T-helper 2 cell treated with Interferon-gamma antibody and Interleukin-4, amounts not matched to agents 5 μg/mL and 100 μg/mL, for 36 hours (primary cell): ENCODE measurements around the gene TNFRSF13B.

Experiments
- DNase-seq: peaks from one replicate; pipeline ENCODE4 v3.0.0; 2021; ENCODE audit warnings: low spot score
- H3K27ac Mint-ChIP-seq: one replicate; pipeline ENCODE4 v1.8.0; 2021; ENCODE audit warnings: mild to moderate bottlenecking, mixed read lengths
- H3K27me3 Mint-ChIP-seq: one replicate; pipeline ENCODE4 v1.8.0; 2021; ENCODE audit warnings: low read depth, mixed read lengths
- H3K36me3 Mint-ChIP-seq: one replicate; pipeline ENCODE4 v1.8.0; 2021; ENCODE audit warnings: low read depth, mixed read lengths
- H3K4me1 Mint-ChIP-seq: one replicate; pipeline ENCODE4 v1.8.0; 2021; ENCODE audit warnings: low read depth, mixed read lengths
- H3K4me3 Mint-ChIP-seq: one replicate; pipeline ENCODE4 v1.8.0; 2022; ENCODE audit warnings: mild to moderate bottlenecking, moderate library complexity, mixed read lengths
- H3K9me3 Mint-ChIP-seq: one replicate; pipeline ENCODE4 v1.8.0; 2021; ENCODE audit warnings: mixed read lengths

The TNFRSF13B gene

GRCh38 chr17:16919663-16920627 lies 52.0 kb downstream of the TNFRSF13B start:
- no peak overlapping the region for H3K4me3 Mint-ChIP-seq
- H3K27me3 Mint-ChIP-seq: peaks cover 6% of the 10 kb centered on the region
- no peaks in the 10 kb centered on the region for H3K36me3 Mint-ChIP-seq
- H3K4me1 Mint-ChIP-seq: no peaks in the 10 kb centered on the region
- H3K9me3 Mint-ChIP-seq: no peaks in the 10 kb centered on the region
- H3K27ac Mint-ChIP-seq: no peak overlapping the region
- no peak for DNase-seq

GRCh38 chr17:16918443-16918842 lies 53.5 kb downstream of the TNFRSF13B start:
- Mint-ChIP-seq H3K27ac (no peak overlapping the region), H3K4me3 (no peak overlapping the region), H3K27me3 (peaks cover 17% of the 10 kb centered on the region), H3K36me3 (no peaks in the 10 kb centered on the region), H3K4me1 (no peaks in the 10 kb centered on the region), H3K9me3 (no peaks in the 10 kb centered on the region)
- DNase-seq: no peak

GRCh38 chr17:16917671-16918394 lies 54.1 kb downstream of the TNFRSF13B start:
- Mint-ChIP-seq H3K9me3 (no peaks in the 10 kb centered on the region), H3K36me3 (no peaks in the 10 kb centered on the region), H3K4me3 (no peak overlapping the region), H3K27ac (no peak overlapping the region), H3K27me3 (peaks cover 22% of the 10 kb centered on the region), H3K4me1 (no peaks in the 10 kb centered on the region)
- no peak for DNase-seq

- Mint-ChIP-seq H3K27ac (no peak overlapping the region), H3K4me3 (no peak overlapping the region), H3K9me3 (no peaks in the 10 kb centered on the region), H3K4me1 (no peaks in the 10 kb centered on the region), H3K36me3 (no peaks in the 10 kb centered on the region), H3K27me3 (peaks cover 31% of the 10 kb centered on the region)
- no peak for DNase-seq
Observed at GRCh38 chr17:16916557-16916920, 55.4 kb downstream of the TNFRSF13B start.

- Mint-ChIP-seq H3K27me3 (peaks cover 33% of the 10 kb centered on the region), H3K4me3 (no peak overlapping the region), H3K9me3 (no peaks in the 10 kb centered on the region), H3K4me1 (no peaks in the 10 kb centered on the region), H3K36me3 (no peaks in the 10 kb centered on the region), H3K27ac (no peak overlapping the region)
- no peak for DNase-seq
Observed at GRCh38 chr17:16915752-16916556, 56.0 kb downstream of the TNFRSF13B start.

GRCh38 chr17:16913463-16913862 lies 58.5 kb downstream of the TNFRSF13B start:
- Mint-ChIP-seq H3K36me3 (no peaks in the 10 kb centered on the region), H3K27me3 (peaks cover 50% of the 10 kb centered on the region), H3K4me3 (no peak overlapping the region)

GRCh38 chr17:16912021-16912962 lies 59.6 kb downstream of the TNFRSF13B start:
- H3K27me3 Mint-ChIP-seq: peaks cover 54% of the 10 kb centered on the region
- DNase-seq: no peak
- H3K36me3 Mint-ChIP-seq: no peaks in the 10 kb centered on the region
- H3K9me3 Mint-ChIP-seq: no peaks in the 10 kb centered on the region
- H3K4me3 Mint-ChIP-seq: no peak overlapping the region
- H3K27ac Mint-ChIP-seq: no peak overlapping the region
- H3K4me1 Mint-ChIP-seq: no peaks in the 10 kb centered on the region

More at GRCh38 chr17:16913463-16913862, 58.5 kb downstream of the TNFRSF13B start:
- no peak for DNase-seq
- Mint-ChIP-seq H3K4me1 (no peaks in the 10 kb centered on the region), H3K27ac (no peak overlapping the region), H3K9me3 (no peaks in the 10 kb centered on the region)

GRCh38 chr17:16911141-16911937 lies 60.6 kb downstream of the TNFRSF13B start:
- H3K27me3 Mint-ChIP-seq: peaks cover 60% of the 10 kb centered on the region

GRCh38 chr17:16910341-16910740 lies 61.6 kb downstream of the TNFRSF13B start:
- Mint-ChIP-seq H3K27ac (no peak overlapping the region), H3K9me3 (no peaks in the 10 kb centered on the region), H3K4me3 (no peak overlapping the region), H3K27me3 (peaks cover 63% of the 10 kb centered on the region), H3K4me1 (peaks cover 11% of the 10 kb centered on the region), H3K36me3 (no peaks in the 10 kb centered on the region)
- DNase-seq: no peak

More at GRCh38 chr17:16911141-16911937, 60.6 kb downstream of the TNFRSF13B start:
- H3K4me1 Mint-ChIP-seq: peaks cover 9% of the 10 kb centered on the region
- H3K4me3 Mint-ChIP-seq: no peak overlapping the region
- H3K9me3 Mint-ChIP-seq: no peaks in the 10 kb centered on the region
- no peak overlapping the region for H3K27ac Mint-ChIP-seq
- H3K36me3 Mint-ChIP-seq: no peaks in the 10 kb centered on the region
- no peak for DNase-seq

- peaks cover 67% of the 10 kb centered on the region for H3K27me3 Mint-ChIP-seq
- H3K36me3 Mint-ChIP-seq: no peaks in the 10 kb centered on the region
- H3K4me1 Mint-ChIP-seq: peaks cover 11% of the 10 kb centered on the region
- no peaks in the 10 kb centered on the region for H3K9me3 Mint-ChIP-seq
- no peak overlapping the region for H3K27ac Mint-ChIP-seq
- no peak overlapping the region for H3K4me3 Mint-ChIP-seq
- no peak for DNase-seq
Observed at GRCh38 chr17:16909472-16910246, 62.3 kb downstream of the TNFRSF13B start.

- DNase-seq: no peak
- Mint-ChIP-seq H3K9me3 (no peaks in the 10 kb centered on the region), H3K27ac (no peak overlapping the region), H3K4me1 (peaks cover 13% of the 10 kb centered on the region), H3K4me3 (no peak overlapping the region), H3K27me3 (peaks cover 67% of the 10 kb centered on the region), H3K36me3 (no peaks in the 10 kb centered on the region)
Observed at GRCh38 chr17:16908273-16908672, 63.6 kb downstream of the TNFRSF13B start.

- H3K9me3 Mint-ChIP-seq: no peaks in the 10 kb centered on the region
- H3K4me3 Mint-ChIP-seq: peak overlapping the region; percentile 33
- no peak for DNase-seq
- H3K27ac Mint-ChIP-seq: no peak overlapping the region
- peaks cover 69% of the 10 kb centered on the region for H3K27me3 Mint-ChIP-seq
- H3K4me1 Mint-ChIP-seq: peaks cover 13% of the 10 kb centered on the region
- H3K36me3 Mint-ChIP-seq: no peaks in the 10 kb centered on the region
Observed at GRCh38 chr17:16906680-16907079, 65.2 kb downstream of the TNFRSF13B start.
